B cell (primary cell): ENCODE measurements around the gene MORN4. TPM values are rescaled to one million over a fixed set of nuclear protein-coding genes. Genes with fewer than 3 reads are reported as not detected.

ENCODE experiments used
- ATAC-seq: fragments of 200-7000 bp; cut with Tn5 transposase; one replicate; pipeline ENCODE4 v1.10.0; 2021; ENCODE audit warnings: low read depth, mild to moderate bottlenecking, moderate number of reproducible peaks, moderate library complexity
- CTCF ChIA-PET: fragments of 350-600 bp; sonication (Branson Sonifier 250); formaldehyde crosslinking; loops from one replicate; lab custom pipeline; 2021; ENCODE audit warnings: antibody characterized with exemption, inconsistent platforms; lab: Charles Lee
- POLR2A ChIA-PET: fragments of 350-600 bp; sonication (Branson Sonifier 250); formaldehyde crosslinking; loops from one replicate; lab custom pipeline; 2021; ENCODE audit warnings: antibody characterized with exemption; lab: Charles Lee
- DNase-seq: peaks from one replicate; pipeline ENCODE4 v3.0.0; 2013
- H2AFZ ChIP-seq: 2 replicates; pipeline ENCODE4 v1.6.1; 2012; ENCODE audit warnings: mild to moderate bottlenecking, low read depth, low read length; ENCODE audit not compliant: insufficient read depth, poor library complexity, severe bottlenecking
- H3K27ac ChIP-seq, 2 donors: 1 replicate in 1 of 2; 2 replicates in 1 of 2; pipeline ENCODE4 v1.5.1; 2012 to 2013; ENCODE audit warnings: low read length in 2 of 2, mild to moderate bottlenecking in 2 of 2, moderate library complexity in 1 of 2
- H3K27me3 ChIP-seq, 4 experiments: fragments of 200-600 bp in 1 of 4; sonication (generic) in 1 of 4; replicated peaks in 1 of 4; 1 replicate in 2 of 4; 2 replicates in 2 of 4; pipeline versions ENCODE4 v1.6.1 to v1.7.0; 2013 to 2016; ENCODE audit warnings: low read length in 3 of 4, mild to moderate bottlenecking in 2 of 4, mixed read lengths in 1 of 4, moderate library complexity in 1 of 4; ENCODE audit not compliant: insufficient read depth in 4 of 4, control insufficient read depth in 3 of 4; ENCODE audit errors: control extremely low read depth in 1 of 4
- H3K36me3 ChIP-seq, 2 experiments: replicated peaks in 1 of 2; 1 replicate in 1 of 2; 2 replicates in 1 of 2; pipeline versions ENCODE4 v1.6.1 to v1.7.1; 2013; ENCODE audit warnings: low read length in 1 of 2; ENCODE audit not compliant: insufficient read depth in 2 of 2, control insufficient read depth in 1 of 2; ENCODE audit errors: control extremely low read depth in 1 of 2, extremely low read depth in 1 of 2
- H3K4me1 ChIP-seq, 2 donors: fragments of 200-600 bp in 1 of 2; sonication (generic) in 1 of 2; 1 replicate in 1 of 2; 2 replicates in 1 of 2; pipeline versions ENCODE4 v1.5.1 to v1.6.1; 2013 to 2017; ENCODE audit warnings: low read length in 2 of 2; ENCODE audit not compliant: control insufficient read depth in 2 of 2, insufficient read depth in 2 of 2
- H3K4me2 ChIP-seq: replicated peaks from 2 replicates; pipeline ENCODE3; 2012; ENCODE audit warnings: mild to moderate bottlenecking, low read depth, low read length; ENCODE audit not compliant: poor library complexity, severe bottlenecking
- H3K4me3 ChIP-seq, 5 experiments: fragments of 200-600 bp in 1 of 5; sonication (generic) in 1 of 5; 1 replicate in 3 of 5; 2 replicates in 2 of 5; pipeline versions ENCODE4 v1.5.1 to v1.7.0; 2011 to 2016; ENCODE audit warnings: low read length in 4 of 5, mild to moderate bottlenecking in 4 of 5, low read depth in 2 of 5, control low read depth in 1 of 5, moderate library complexity in 1 of 5; ENCODE audit not compliant: insufficient read depth in 1 of 5; ENCODE audit errors: control extremely low read depth in 1 of 5, extremely low read depth in 1 of 5
- H3K79me2 ChIP-seq: fragments of 200-600 bp; sonication (generic); one replicate; pipeline ENCODE4 v1.6.0; 2016; ENCODE audit warnings: low read length; ENCODE audit not compliant: control insufficient read depth, insufficient read depth
- H3K9ac ChIP-seq: fragments of 200-600 bp; sonication (generic); 2 replicates; pipeline ENCODE4 v1.6.1; 2017; ENCODE audit warnings: mild to moderate bottlenecking, low read length, moderate library complexity
- H3K9me3 ChIP-seq, 3 donors: one replicate each; pipeline versions ENCODE4 v1.6.1 to v1.7.1; 2013; ENCODE audit warnings: low read length in 2 of 3; ENCODE audit not compliant: control insufficient read depth in 2 of 3, insufficient read depth in 1 of 3; ENCODE audit errors: control extremely low read depth in 1 of 3
- H4K20me1 ChIP-seq: 2 replicates; pipeline ENCODE4 v1.6.0; 2012; ENCODE audit warnings: mild to moderate bottlenecking, low read length; ENCODE audit not compliant: insufficient read depth, control insufficient read depth, poor library complexity, severe bottlenecking
- H3K27ac Mint-ChIP-seq: one replicate; pipeline ENCODE4 v1.8.0; 2021; ENCODE audit warnings: mixed read lengths
- H3K27me3 Mint-ChIP-seq: one replicate; pipeline ENCODE4 v1.8.0; 2021; ENCODE audit warnings: mixed read lengths
- H3K4me1 Mint-ChIP-seq: one replicate; pipeline ENCODE4 v1.8.0; 2021; ENCODE audit warnings: mixed read lengths
- H3K4me3 Mint-ChIP-seq: one replicate; pipeline ENCODE4 v1.8.0; 2021; ENCODE audit warnings: mixed read lengths
- H3K9me3 Mint-ChIP-seq: one replicate; pipeline ENCODE4 v1.8.0; 2022; ENCODE audit warnings: mixed read lengths; ENCODE audit not compliant: insufficient read depth
- CTCF ChIP-seq: fragments of 200-600 bp; IDR thresholded peaks from one replicate; pipeline ENCODE4 v1.8.0; 2022; ENCODE audit warnings: antibody characterized with exemption, mild to moderate bottlenecking
- EZH2 ChIP-seq: IDR thresholded peaks from 2 replicates; pipeline ENCODE4 v1.6.1; 2012; ENCODE audit warnings: borderline replicate concordance, low read depth, mild to moderate bottlenecking, moderate library complexity, low read length; ENCODE audit not compliant: insufficient read depth, poor library complexity, severe bottlenecking
- WGBS: methylation state at CpG from one replicate; pipeline ENCODE4 v1.1.5; 2013; ENCODE audit warnings: missing lambda C conversion rate; ENCODE audit not compliant: insufficient coverage; 5-methylcytosine and 5-hydroxymethylcytosine counted together
- intact Hi-C: fragments of 100-400 bp; cut with micrococcal nuclease; formaldehyde crosslinking; loops from one replicate; pipeline ENCODE4 v1.10.0; 2022
- polyA plus RNA-seq: library from polyadenylated mRNA; depleted of rRNA; stranded (reverse); fragments of >200 nt; gene quantifications from 2 replicates; pipeline ENCODE4 v1.2.3, GENCODE V29; 2012
- total RNA-seq, 2 donors: library from RNA; stranded (reverse); fragments of 120-200 nt in 1 of 2; gene quantifications; 1 replicate in 1 of 2; 2 replicates in 1 of 2; pipeline versions ENCODE4 v1.2.3 to v1.2.4, GENCODE V29; 2013 to 2022

MORN4 gene
- total and polyA plus RNA-seq, 2 donors (not counting 1 experiment from before 2014, with no cell fraction given), result 1.5 to 2.8 TPM

GRCh38 chr10:97664282-97664850, 31.1 kb upstream of the MORN4 start:
- no peaks in the 10 kb centered on the region for H3K27me3 ChIP-seq
- no peak overlapping the region for H3K9ac ChIP-seq
- H3K36me3 ChIP-seq, result peaks cover 12 to 42% of the 10 kb centered on the region in 2 experiments
- ChIA-PET CTCF (interaction anchor here (0.6 kb wide), 1 partner anchor 710 kb away, joined by 3 read pairs; no protein-coding TSS in a partner anchor), POLR2A (no interaction called here)
- TF ChIP-seq CTCF, result no peak
- WGBS, result 60% methylated on average over 1 of the region's 1 CpG
- intact Hi-C loops, result no loop called here
- Mint-ChIP-seq H3K27ac (no peak overlapping the region), H3K27me3 (no peaks in the 10 kb centered on the region), H3K9me3 (no peaks in the 10 kb centered on the region), H3K4me1 (no peaks in the 10 kb centered on the region), H3K4me3 (no peak overlapping the region)
- DNase-seq (no peak), ATAC-seq (no peak)
- H3K27ac ChIP-seq, result no peak overlapping the region
- no peaks in the 10 kb centered on the region for H3K9me3 ChIP-seq
- H3K79me2 ChIP-seq, result no peaks in the 10 kb centered on the region
- no peak overlapping the region for H2AFZ ChIP-seq
- H3K4me2 ChIP-seq, result no peak overlapping the region
- no peak overlapping the region for H3K4me3 ChIP-seq
- H3K4me1 ChIP-seq, result no peaks in the 10 kb centered on the region
- H4K20me1 ChIP-seq, result no peaks in the 10 kb centered on the region

GRCh38 chr10:97659589-97659988, 26.3 kb upstream of the MORN4 start:
- ChIA-PET CTCF (no interaction called here), POLR2A (interaction anchor here (0.7 kb wide), 2 partner anchors 19 to 801 kb away, joined by 4 to 5 read pairs; no protein-coding TSS in a partner anchor)
- Histone ChIP-seq H3K27ac (no peak overlapping the region), H4K20me1 (no peaks in the 10 kb centered on the region), H3K79me2 (no peaks in the 10 kb centered on the region), H3K27me3 (no peaks in the 10 kb centered on the region), H3K9ac (no peak overlapping the region), H3K4me3 (no peak overlapping the region), H3K4me2 (no peak overlapping the region), H3K36me3 (peaks cover 8 to 36% of the 10 kb centered on the region in 2 experiments), H3K9me3 (no peaks in the 10 kb centered on the region), H2AFZ (no peak overlapping the region), H3K4me1 (no peaks in the 10 kb centered on the region)
- Mint-ChIP-seq H3K9me3 (no peaks in the 10 kb centered on the region), H3K27me3 (no peaks in the 10 kb centered on the region), H3K4me1 (no peaks in the 10 kb centered on the region), H3K27ac (no peak overlapping the region), H3K4me3 (no peak overlapping the region)
- WGBS, result no CpG with 5 or more reads among the region's 1 CpG
- ATAC-seq, result no peak
- no peak for DNase-seq
- intact Hi-C loops, result no loop called here
- no peak for TF ChIP-seq CTCF
- no peak for TF ChIP-seq EZH2
